GM12878 (cell line): Measurements from ENCODE around the gene TMCC3. TPM values are rescaled to one million over a fixed set of nuclear protein-coding genes. Genes with fewer than 3 reads are reported as not detected.

Experiments used
- ATAC-seq: fragments of 200-7000 bp; cut with Tn5 transposase; 3 replicates; pipeline ENCODE4 v1.9.1; 2020; ENCODE audit warnings: mild to moderate bottlenecking, moderate library complexity
- BruUV-seq: library from RNA; stranded (reverse); fragments of 400-500 nt; replicated peaks from 2 replicates; lab custom pipeline; 2021; lab: Mats Ljungman, UMichigan
- CTCF ChIA-PET: fragments of 300-600 bp; sonication (Branson Sonifier 250); formaldehyde crosslinking; extraction: SDS; loops from one replicate; lab custom pipeline; 2021; ENCODE audit warnings: inconsistent platforms; lab: Yijun Ruan, JAX
- POLR2A ChIA-PET: fragments of 350-600 bp; formaldehyde crosslinking; extraction: SDS; loops from one replicate; lab custom pipeline; 2021; ENCODE audit warnings: inconsistent platforms; lab: Charles Lee
- RAD21 ChIA-PET: fragments of 300-600 bp; sonication (Branson Sonifier 250); formaldehyde crosslinking; loops from one replicate; lab custom pipeline; 2023; ENCODE audit warnings: antibody characterized with exemption; ENCODE audit not compliant: unreplicated experiment; lab: Charles Lee
- SMC1A ChIA-PET: fragments of 300-600 bp; sonication (Branson Sonifier 250); formaldehyde crosslinking; loops from one replicate; lab custom pipeline; 2023; ENCODE audit not compliant: unreplicated experiment, uncharacterized antibody; lab: Charles Lee
- DNase-seq: peaks from one replicate; pipeline ENCODE4 v3.0.0-alpha.2; 2011; ENCODE audit warnings: low read depth, low spot score
- FAIRE-seq: peaks from 3 replicates; lab custom pipeline; 2011; peaks lifted over from hg19 to GRCh38; lab: Jason Lieb, UNC
- H2AFZ ChIP-seq: 2 replicates; pipeline ENCODE4 v1.6.0; 2011; ENCODE audit warnings: low read depth, low read length, control low read depth; ENCODE audit not compliant: control insufficient read depth
- H3K27ac ChIP-seq: 2 replicates; pipeline ENCODE4 v1.5.1; 2011; ENCODE audit warnings: control low read depth; ENCODE audit not compliant: control insufficient read depth, insufficient read depth
- H3K27me3 ChIP-seq, 2 experiments: replicated peaks in 1 of 2; 2 replicates each; pipeline versions ENCODE4 v1.6.0 to v1.6.1; 2011; ENCODE audit warnings: low read length in 1 of 2; ENCODE audit not compliant: control insufficient read depth in 2 of 2, insufficient read depth in 2 of 2
- H3K36me3 ChIP-seq, 2 experiments: 2 replicates each; pipeline ENCODE4 v1.5.1; 2011; ENCODE audit warnings: low read length in 1 of 2; ENCODE audit not compliant: control insufficient read depth in 2 of 2, insufficient read depth in 2 of 2
- H3K4me1 ChIP-seq: 2 replicates; pipeline ENCODE4 v1.6.1; 2011; ENCODE audit warnings: mild to moderate bottlenecking, low read length, moderate library complexity, mixed read lengths; ENCODE audit not compliant: control insufficient read depth, insufficient read depth
- H3K4me2 ChIP-seq: 2 replicates; pipeline ENCODE4 v1.6.0; 2011; ENCODE audit warnings: control low read depth; ENCODE audit not compliant: control insufficient read depth, insufficient read depth
- H3K4me3 ChIP-seq: fragments of 200-600 bp; sonication (generic); 2 replicates; pipeline ENCODE4 v1.5.1; 2016
- H3K79me2 ChIP-seq: 2 replicates; pipeline ENCODE4 v1.6.0; 2011; ENCODE audit warnings: low read length; ENCODE audit not compliant: control insufficient read depth, insufficient read depth
- H3K9ac ChIP-seq: 2 replicates; pipeline ENCODE4 v1.8.0; 2011; ENCODE audit warnings: low read length, control low read depth, mixed read lengths; ENCODE audit not compliant: control insufficient read depth, insufficient read depth
- H3K9me3 ChIP-seq: replicated peaks from 3 replicates; pipeline ENCODE4 v1.5.1; 2011; ENCODE audit warnings: mild to moderate bottlenecking, low read length; ENCODE audit not compliant: control insufficient read depth, insufficient read depth
- H4K20me1 ChIP-seq: 2 replicates; pipeline ENCODE4 v1.6.0; 2011; ENCODE audit not compliant: control insufficient read depth, insufficient read depth
- EGR1 ChIP-seq, 2 experiments: IDR thresholded peaks; 1 replicate in 1 of 2; 2 replicates in 1 of 2; pipeline ENCODE4 v1.6.1; 2011 to 2012; ENCODE audit warnings: low read depth in 2 of 2, low read length in 2 of 2, borderline replicate concordance in 1 of 2, mild to moderate bottlenecking in 1 of 2, moderate library complexity in 1 of 2
- HCFC1 ChIP-seq: fragments of 150-350 bp; IDR thresholded peaks from 2 replicates; pipeline ENCODE4 v1.6.1; 2014; ENCODE audit warnings: low read length
- HDAC6 ChIP-seq: fragments of 200-600 bp; sonication (generic); IDR thresholded peaks from one replicate; pipeline ENCODE4 v1.8.0; 2017; ENCODE audit warnings: antibody characterized with exemption; ENCODE audit not compliant: unreplicated experiment
- LARP7 ChIP-seq: fragments of 450-650 bp; IDR thresholded peaks from 2 replicates; pipeline ENCODE4 v1.6.1; 2017; ENCODE audit warnings: mild to moderate bottlenecking
- PAX8 ChIP-seq: fragments of 450-650 bp; IDR thresholded peaks from 2 replicates; pipeline ENCODE4 v1.6.1; 2017; ENCODE audit warnings: mild to moderate bottlenecking, moderate library complexity
- PBX3 ChIP-seq: IDR thresholded peaks from 2 replicates; pipeline ENCODE4 v1.6.1; 2011; ENCODE audit warnings: mild to moderate bottlenecking, low read depth, low read length, moderate library complexity; ENCODE audit not compliant: insufficient replicate concordance
- PRDM15 ChIP-seq: fragments of 450-650 bp; formaldehyde crosslinking; IDR thresholded peaks from 2 replicates; pipeline ENCODE4 v1.4.0; 2020; ENCODE audit warnings: mild to moderate bottlenecking, moderate library complexity
- RFX5 ChIP-seq: IDR thresholded peaks from 2 replicates; pipeline ENCODE4 v1.6.1; 2011; ENCODE audit warnings: low read depth, low read length, improper control_type of control experiment
- SMAD5 ChIP-seq: IDR thresholded peaks from 2 replicates; pipeline ENCODE4 v1.6.1; 2016; ENCODE audit warnings: antibody characterized with exemption, low read depth
- SMARCA5 ChIP-seq: fragments of 450-650 bp; IDR thresholded peaks from 2 replicates; pipeline ENCODE4 v1.6.1; 2017; ENCODE audit warnings: mild to moderate bottlenecking
- SMC3 ChIP-seq: IDR thresholded peaks from 2 replicates; pipeline ENCODE4 v1.6.1; 2011; ENCODE audit warnings: low read length, improper control_type of control experiment, borderline replicate concordance
- STAT3 ChIP-seq: IDR thresholded peaks from 2 replicates; pipeline ENCODE4 v1.6.1; 2011; ENCODE audit warnings: low read depth, low read length, improper control_type of control experiment
- SUZ12 ChIP-seq: fragments of 200-600 bp; sonication (generic); IDR thresholded peaks from one replicate; pipeline ENCODE4 v1.6.1; 2018; ENCODE audit warnings: antibody characterized with exemption, mild to moderate bottlenecking; ENCODE audit not compliant: unreplicated experiment
- YY1 ChIP-seq: IDR thresholded peaks from 2 replicates; pipeline ENCODE4 v1.6.1; 2011; ENCODE audit warnings: low read depth, mild to moderate bottlenecking, low read length
- ZBTB33 ChIP-seq: fragments of 450-650 bp; IDR thresholded peaks from 2 replicates; pipeline ENCODE4 v1.6.1; 2017; ENCODE audit warnings: mild to moderate bottlenecking
- ZNF274 ChIP-seq: IDR thresholded peaks from one replicate; pipeline ENCODE4 v1.8.0; 2011; ENCODE audit not compliant: insufficient read length, insufficient read depth
- WGBS: methylation state at CpG from one replicate; pipeline ENCODE4 v1.1.6; 2016; ENCODE audit warnings: low lambda C conversion rate; ENCODE audit not compliant: insufficient replicate concordance, insufficient coverage; ENCODE audit errors: missing lambda C conversion rate; 5-methylcytosine and 5-hydroxymethylcytosine counted together
- in situ Hi-C: fragments of 300-500 bp; cut with MboI; formaldehyde crosslinking; loops from 9 replicates; pipeline ENCODE4 v1.14.3; 2018; ENCODE audit warnings: mixed read lengths
- intact Hi-C: fragments of 100-400 bp; cut with micrococcal nuclease; formaldehyde crosslinking; loops from one replicate; pipeline ENCODE4 v1.14.2; 2022; ENCODE audit not compliant: unreplicated experiment
- polyA plus RNA-seq, 11 experiments: library from polyadenylated mRNA; depleted of rRNA in 4 of 11; unstranded in 6 of 11; stranded (reverse) in 5 of 11; fragments of >200 nt; fragmentation: Nextera tagmentation in 4 of 11; fragmentation: Illumina TruSeq in 1 of 11; extraction: Ambion mirVana in 4 of 11; extraction: Trizol in 1 of 11; gene quantifications; 1 replicate in 1 of 11; 2 replicates in 10 of 11; pipeline versions ENCODE4 v1.2.1 to v1.2.3, GENCODE V29; 2011 to 2016; ENCODE audit warnings: inconsistent platforms in 2 of 11, missing spikeins in 2 of 11, low read depth in 1 of 11
- total RNA-seq, 4 experiments: library from RNA; depleted of rRNA in 3 of 4; stranded (reverse); fragments of >200 nt in 3 of 4; fragmentation: Illumina TruSeq in 1 of 4; extraction: Trizol in 1 of 4; gene quantifications; 2 replicates each; pipeline versions ENCODE4 v1.2.1 to v1.2.3, GENCODE V29; 2013 to 2021
- TF ChIP-seq, protein P1 (sequence below): IDR thresholded peaks from 2 replicates; pipeline ENCODE4 v1.6.1; 2011; ENCODE audit warnings: low read depth, mild to moderate bottlenecking, low read length, moderate library complexity, borderline replicate concordance; ENCODE audit errors: extremely low read depth

TMCC3 gene
- total and polyA plus RNA-seq, 10 of the 15 experiments (the other 5 are each of a cell fraction or from before 2014, with no cell fraction given), result 5.8 to 29.8 (median 12.6) TPM

GRCh38 chr12:94597268-94597667 lies 53.1 kb downstream of the TMCC3 start:
- intact Hi-C loops (no loop called here), in situ Hi-C loops (no loop called here)
- no peak overlapping the region for H3K4me3 ChIP-seq
- no peak overlapping the region for H3K27ac ChIP-seq
- no peaks in the 10 kb centered on the region for H3K9me3 ChIP-seq
- no peak for FAIRE-seq
- no peak overlapping the region for H3K9ac ChIP-seq
- no peak overlapping the region for H2AFZ ChIP-seq
- ATAC-seq, result no peak
- SMC1A ChIA-PET, result no interaction called here
- no peaks in the 10 kb centered on the region for H3K27me3 ChIP-seq
- RAD21 ChIA-PET, result no interaction called here
- POLR2A ChIA-PET, result no interaction called here
- CTCF ChIA-PET, result no interaction called here
- peaks cover 0 to 2% of the 10 kb centered on the region in 2 experiments; a peak in 1 of 4 replicates for H3K36me3 ChIP-seq
- DNase-seq, result no peak
- no peaks in the 10 kb centered on the region for H3K79me2 ChIP-seq
- no peaks in the 10 kb centered on the region for H4K20me1 ChIP-seq
- H3K4me2 ChIP-seq, result no peak overlapping the region
- TF ChIP-seq SMAD5 (no peak), PBX3 (no peak), LARP7 (no peak), HDAC6 (no peak), ZNF274 (no peak), STAT3 (no peak), SMC3 (no peak), SUZ12 (no peak), YY1 (no peak), SMARCA5 (no peak), PAX8 (no peak), EGR1 (IDR thresholded peaks at IDR 0.05; ENCODE audit: borderline replicate concordance in 1 of 2, low read depth in 2 of 2, low read length in 2 of 2) (no peak), PRDM15 (CRISPR knock-in tag) (no peak), RFX5 (no peak), HCFC1 (no peak), ZBTB33 (no peak)
- TF ChIP-seq, protein P1, sequence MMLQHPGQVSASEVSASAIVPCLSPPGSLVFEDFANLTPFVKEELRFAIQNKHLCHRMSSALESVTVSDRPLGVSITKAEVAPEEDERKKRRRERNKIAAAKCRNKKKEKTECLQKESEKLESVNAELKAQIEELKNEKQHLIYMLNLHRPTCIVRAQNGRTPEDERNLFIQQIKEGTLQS, result no peak
- 80% methylated on average over 5 of the region's 5 CpGs for WGBS
- no TSS peak for BruUV-seq
- peaks cover under 1% of the 10 kb centered on the region; the same call in 1 of the 2 replicates for H3K4me1 ChIP-seq
